ENCODE data around the gene TNFRSF8. TPM values are rescaled to one million over a fixed set of nuclear protein-coding genes. Genes with fewer than 3 reads are reported as not detected.

Gene TNFRSF8
- total RNA-seq, 1 experiment from 2014 or later, result not detected

DNA sequence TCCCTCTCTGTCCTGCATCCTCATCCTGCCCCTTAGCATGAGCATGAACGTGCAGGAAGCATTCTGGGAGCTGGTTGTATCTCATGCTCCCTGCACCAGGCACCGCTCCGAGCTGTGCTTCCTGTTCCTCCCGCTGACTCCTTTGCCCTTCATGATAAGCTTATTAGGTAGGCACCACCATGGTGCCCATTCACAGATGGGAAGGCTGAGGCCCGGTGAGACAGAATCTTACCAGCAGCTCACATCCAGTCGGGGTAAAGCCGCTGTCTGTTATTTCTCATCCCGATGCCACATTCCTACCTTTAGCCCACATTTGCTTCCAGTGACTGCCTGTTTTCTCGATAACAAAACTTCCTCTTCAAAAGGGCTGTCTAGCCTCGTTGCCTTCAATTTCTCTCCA, 36.5 kb upstream of the TNFRSF8 start:
- H3K9ac ChIP-seq (ENCODE audit: low read length), result no peak overlapping the region
- H2AFZ ChIP-seq (ENCODE audit: low read length), result no peak overlapping the region
- ChIA-PET POLR2A (ENCODE audit: unreplicated experiment) (no interaction called here), CTCF (interaction anchor here (0.7 kb wide), 1 partner anchor 188 kb away, joined by 6 read pairs; no protein-coding TSS in a partner anchor)
- intact Hi-C loops (cut with micrococcal nuclease), result no loop called here
- no peak overlapping the region for H3K4me2 ChIP-seq (ENCODE audit: low read length)
- no peaks in the 10 kb centered on the region for H3K27me3 ChIP-seq (ENCODE audit: low read length)
- H3K79me2 ChIP-seq (ENCODE audit: low read length), result peaks cover 2% of the 10 kb centered on the region
- TF ChIP-seq EZH2phosphoT487 (IDR thresholded peaks at IDR 0.05; ENCODE audit: borderline replicate concordance, low read length) (no peak), EZH2 (IDR thresholded peaks at IDR 0.05; ENCODE audit: low read length, unreplicated experiment) (no peak)
- TF ChIP-seq, protein P1, sequence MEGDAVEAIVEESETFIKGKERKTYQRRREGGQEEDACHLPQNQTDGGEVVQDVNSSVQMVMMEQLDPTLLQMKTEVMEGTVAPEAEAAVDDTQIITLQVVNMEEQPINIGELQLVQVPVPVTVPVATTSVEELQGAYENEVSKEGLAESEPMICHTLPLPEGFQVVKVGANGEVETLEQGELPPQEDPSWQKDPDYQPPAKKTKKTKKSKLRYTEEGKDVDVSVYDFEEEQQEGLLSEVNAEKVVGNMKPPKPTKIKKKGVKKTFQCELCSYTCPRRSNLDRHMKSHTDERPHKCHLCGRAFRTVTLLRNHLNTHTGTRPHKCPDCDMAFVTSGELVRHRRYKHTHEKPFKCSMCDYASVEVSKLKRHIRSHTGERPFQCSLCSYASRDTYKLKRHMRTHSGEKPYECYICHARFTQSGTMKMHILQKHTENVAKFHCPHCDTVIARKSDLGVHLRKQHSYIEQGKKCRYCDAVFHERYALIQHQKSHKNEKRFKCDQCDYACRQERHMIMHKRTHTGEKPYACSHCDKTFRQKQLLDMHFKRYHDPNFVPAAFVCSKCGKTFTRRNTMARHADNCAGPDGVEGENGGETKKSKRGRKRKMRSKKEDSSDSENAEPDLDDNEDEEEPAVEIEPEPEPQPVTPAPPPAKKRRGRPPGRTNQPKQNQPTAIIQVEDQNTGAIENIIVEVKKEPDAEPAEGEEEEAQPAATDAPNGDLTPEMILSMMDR (conservative IDR thresholded peaks at IDR 0.05; ENCODE audit: low read depth, low read length), result no peak
- H3K4me3 ChIP-seq (ENCODE audit: low read length), result no peak overlapping the region
- no peak overlapping the region for H3K27ac ChIP-seq (ENCODE audit: low read length)
- no peaks in the 10 kb centered on the region for H3K9me3 ChIP-seq (ENCODE audit: low read length)
- ATAC-seq, result no peak
- no peaks in the 10 kb centered on the region for H4K20me1 ChIP-seq (ENCODE audit: low read length)
- 0 out of 2 replicates have a peak, but pooled peaks cover 4% of the 10 kb centered on the region for H3K36me3 ChIP-seq (ENCODE audit: low read depth, low read length)
- BruUV-seq (replicated peaks), result no TSS peak
- no peaks in the 10 kb centered on the region for H3F3A ChIP-seq (ENCODE audit: low read length, unreplicated experiment)
- DNase-seq, result no peak
- no peaks in the 10 kb centered on the region for H3K4me1 ChIP-seq (ENCODE audit: insufficient read depth, low read length)
- no peaks in the 10 kb centered on the region for H3K9me2 ChIP-seq (replicated peaks; ENCODE audit: low read length)

DNA sequence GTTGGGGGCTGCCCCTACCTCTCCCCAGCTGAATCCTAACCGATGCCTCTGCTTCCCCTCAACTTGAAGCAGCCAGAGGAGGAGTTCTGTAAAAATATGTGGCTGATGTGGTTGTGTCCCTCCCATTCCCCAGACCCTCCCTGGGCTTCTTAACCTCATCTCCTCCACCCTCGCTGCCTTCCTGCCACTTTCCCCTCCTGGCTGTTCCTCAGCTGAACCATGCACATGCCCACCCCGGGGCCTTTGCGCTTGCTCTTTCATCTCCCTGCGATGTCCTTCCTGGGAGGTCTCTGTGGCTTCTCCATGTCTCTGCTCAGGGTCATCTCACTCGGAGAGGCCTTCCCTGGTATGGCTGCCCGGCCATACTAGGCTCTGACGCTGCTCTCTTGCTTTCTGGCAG, 34.9 kb upstream of the TNFRSF8 start:
- ChIA-PET POLR2A (ENCODE audit: unreplicated experiment) (no interaction called here), CTCF (no interaction called here)
- H2AFZ ChIP-seq (ENCODE audit: low read length), result no peak overlapping the region
- H3K9ac ChIP-seq (ENCODE audit: low read length), result no peak overlapping the region
- H4K20me1 ChIP-seq (ENCODE audit: low read length), result no peaks in the 10 kb centered on the region
- H3K9me3 ChIP-seq (ENCODE audit: low read length), result no peaks in the 10 kb centered on the region
- DNase-seq (no peak), ATAC-seq (no peak)
- BruUV-seq (replicated peaks), result no TSS peak
- no peak overlapping the region for H3K4me2 ChIP-seq (ENCODE audit: low read length)
- TF ChIP-seq EZH2phosphoT487 (IDR thresholded peaks at IDR 0.05; ENCODE audit: borderline replicate concordance, low read length) (no peak), EZH2 (IDR thresholded peaks at IDR 0.05; ENCODE audit: low read length, unreplicated experiment) (no peak)
- TF ChIP-seq, protein P1 (conservative IDR thresholded peaks at IDR 0.05; ENCODE audit: low read depth, low read length), result no peak
- H3K36me3 ChIP-seq (ENCODE audit: low read depth, low read length), result 0 out of 2 replicates have a peak, but pooled peaks cover 4% of the 10 kb centered on the region
- no peaks in the 10 kb centered on the region for H3K27me3 ChIP-seq (ENCODE audit: low read length)
- H3K79me2 ChIP-seq (ENCODE audit: low read length), result no peaks in the 10 kb centered on the region
- no peak overlapping the region for H3K4me3 ChIP-seq (ENCODE audit: low read length)
- no peaks in the 10 kb centered on the region for H3K9me2 ChIP-seq (replicated peaks; ENCODE audit: low read length)
- no peak overlapping the region for H3K27ac ChIP-seq (ENCODE audit: low read length)
- H3K4me1 ChIP-seq (ENCODE audit: insufficient read depth, low read length), result no peaks in the 10 kb centered on the region
- intact Hi-C loops (cut with micrococcal nuclease), result no loop called here
- H3F3A ChIP-seq (ENCODE audit: low read length, unreplicated experiment), result no peaks in the 10 kb centered on the region

DNA sequence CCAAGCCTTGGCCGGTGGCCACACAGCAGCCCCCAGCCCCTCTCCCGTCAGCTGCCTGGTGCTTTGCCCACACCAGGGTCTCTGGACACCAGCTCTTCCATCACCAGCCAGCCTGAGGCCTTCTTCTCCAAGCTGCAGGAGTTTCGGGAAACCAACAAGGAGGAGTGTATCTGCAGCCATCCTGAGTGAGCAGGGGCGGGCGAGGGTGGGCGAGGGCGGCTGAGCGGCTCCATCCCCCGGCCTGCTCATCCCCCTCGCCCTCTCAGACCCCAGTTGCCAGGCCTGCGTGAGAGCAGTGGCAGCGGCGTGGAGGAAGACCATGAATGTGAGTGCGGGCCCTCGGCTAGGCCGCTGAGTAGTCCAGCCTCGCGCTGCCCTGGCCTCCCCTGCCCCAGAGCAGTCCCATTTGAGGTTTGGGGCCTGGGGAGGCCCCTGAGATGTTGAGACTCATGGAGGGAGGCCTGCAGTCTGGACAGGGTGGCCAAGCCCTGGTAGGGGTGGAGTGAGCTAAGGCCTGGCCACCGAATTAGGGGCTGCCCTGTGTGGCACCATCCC, 34.1 kb upstream of the TNFRSF8 start:
- intact Hi-C loops (cut with micrococcal nuclease), result no loop called here
- no peak overlapping the region for H3K4me3 ChIP-seq (ENCODE audit: low read length)
- no peaks in the 10 kb centered on the region for H3K79me2 ChIP-seq (ENCODE audit: low read length)
- H3K27me3 ChIP-seq (ENCODE audit: low read length), result no peaks in the 10 kb centered on the region
- no peak overlapping the region for H2AFZ ChIP-seq (ENCODE audit: low read length)
- POLR2A ChIA-PET (ENCODE audit: unreplicated experiment), result no interaction called here
- no peaks in the 10 kb centered on the region for H3F3A ChIP-seq (ENCODE audit: low read length, unreplicated experiment)
- H3K27ac ChIP-seq (ENCODE audit: low read length), result no peak overlapping the region
- CTCF ChIA-PET, result no interaction called here
- no peaks in the 10 kb centered on the region for H3K9me2 ChIP-seq (replicated peaks; ENCODE audit: low read length)
- DNase-seq (no peak), ATAC-seq (no peak)
- 0 out of 2 replicates have a peak, but pooled peaks cover 4% of the 10 kb centered on the region for H3K36me3 ChIP-seq (ENCODE audit: low read depth, low read length)
- no TSS peak for BruUV-seq (replicated peaks)
- H3K9ac ChIP-seq (ENCODE audit: low read length), result no peak overlapping the region
- no peaks in the 10 kb centered on the region for H4K20me1 ChIP-seq (ENCODE audit: low read length)
- no peaks in the 10 kb centered on the region for H3K9me3 ChIP-seq (ENCODE audit: low read length)
- H3K4me2 ChIP-seq (ENCODE audit: low read length), result no peak overlapping the region
- no peaks in the 10 kb centered on the region for H3K4me1 ChIP-seq (ENCODE audit: insufficient read depth, low read length)
- TF ChIP-seq EZH2 (IDR thresholded peaks at IDR 0.05; ENCODE audit: low read length, unreplicated experiment) (no peak), EZH2phosphoT487 (IDR thresholded peaks at IDR 0.05; ENCODE audit: borderline replicate concordance, low read length) (no peak)
- TF ChIP-seq, protein P1 (conservative IDR thresholded peaks at IDR 0.05; ENCODE audit: low read depth, low read length), result no peak
